Skeletal muscle satellite cell (primary cell): ENCODE data around the gene SPIN3. TPM values are rescaled to one million over a fixed set of nuclear protein-coding genes. Genes with fewer than 3 reads are reported as not detected.
A peak's percentile ranks its signal among the peaks of the same experiment; 100 is the strongest.
"Not testable (repeated sequence)": the region's sequence is repeated elsewhere in the genome, so short reads cannot be mapped to it uniquely, and the experiment has no call there.

Source experiments
- H3K27me3 ChIP-seq: 2 replicates; pipeline ENCODE4 v1.7.0; 2013; ENCODE audit warnings: low read length; ENCODE audit not compliant: control insufficient read depth, insufficient read depth
- H3K36me3 ChIP-seq: 2 replicates; pipeline ENCODE4 v1.7.0; 2013; ENCODE audit warnings: mild to moderate bottlenecking, control low read depth, low read length; ENCODE audit not compliant: insufficient read depth
- H3K4me1 ChIP-seq: 2 replicates; pipeline ENCODE4 v1.7.0; 2013; ENCODE audit warnings: low read length; ENCODE audit not compliant: control insufficient read depth, insufficient read depth
- H3K4me2 ChIP-seq: 2 replicates; pipeline ENCODE4 v1.7.0; 2013; ENCODE audit warnings: mild to moderate bottlenecking, low read length
- H3K4me3 ChIP-seq: 2 replicates; pipeline ENCODE4 v1.7.0; 2013; ENCODE audit warnings: low read length
- H3K9ac ChIP-seq: 2 replicates; pipeline ENCODE4 v1.7.0; 2013; ENCODE audit warnings: mild to moderate bottlenecking, low read depth, low read length, moderate library complexity
- H3K9me3 ChIP-seq: replicated peaks from 2 replicates; pipeline ENCODE4 v1.7.0; 2013; ENCODE audit warnings: mild to moderate bottlenecking, control low read depth, low read length
- total RNA-seq: library from RNA; depleted of rRNA; stranded (reverse); fragments of >200 nt; gene quantifications from 2 replicates; pipeline ENCODE4 v1.2.3, GENCODE V29; 2012; rRNA removed

Gene SPIN3
- 6.3 and 6.6 TPM in 2 replicates for total RNA-seq

DNA sequence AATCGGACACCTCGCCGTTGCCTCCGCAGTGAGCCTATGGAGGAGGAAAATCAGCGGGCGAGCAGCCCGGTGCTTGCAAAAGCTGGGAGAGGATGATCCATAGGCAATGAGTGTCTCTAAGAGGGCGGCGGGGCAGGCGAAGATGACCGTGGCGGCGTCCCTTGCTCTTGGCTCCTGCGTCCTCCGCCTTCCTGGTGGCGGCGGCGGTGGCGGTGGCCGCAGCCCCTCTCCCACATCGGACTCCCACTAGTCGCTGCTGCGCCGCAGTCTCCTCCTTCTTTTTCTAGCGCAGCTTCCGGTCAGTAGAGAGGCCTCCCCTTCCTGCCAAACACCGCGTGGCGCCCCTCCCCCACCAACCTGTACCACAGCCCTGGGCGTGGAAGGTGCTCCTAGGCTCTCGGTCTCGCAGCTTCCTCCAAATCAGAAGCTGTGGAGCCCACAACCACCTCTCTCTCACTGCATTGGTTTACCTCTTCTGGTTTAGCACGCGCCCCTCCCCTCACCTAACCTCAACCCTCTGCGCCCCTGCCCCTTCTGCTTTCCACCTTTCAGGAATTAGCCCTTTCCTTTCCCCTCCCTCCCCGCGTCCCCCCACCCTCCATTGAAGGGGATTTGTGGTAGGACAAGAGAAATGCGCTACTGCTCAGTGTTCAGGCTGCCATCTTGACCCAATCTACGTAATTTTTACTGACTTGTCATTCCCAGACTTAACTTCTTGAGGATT, at the start of gene SPIN3:
Gene SPIN3, minus strand, starts transcription at position 271 of the 724 bp plus-strand sequence. CDS start 594 bp downstream, outside the sequence.
- Histone ChIP-seq H3K9ac (peak within 1 kb of the TSS; percentile 82), H3K9me3 (no peaks in the 10 kb centered on the region), H3K4me3 (peak within 1 kb of the TSS; percentile 81), H3K4me2 (peak within 1 kb of the TSS; percentile 76), H3K4me1 (no peaks in the 10 kb centered on the region), H3K27me3 (peaks cover 4% of the 10 kb centered on the region), H3K36me3 (no peaks in the 10 kb centered on the region)

DNA sequence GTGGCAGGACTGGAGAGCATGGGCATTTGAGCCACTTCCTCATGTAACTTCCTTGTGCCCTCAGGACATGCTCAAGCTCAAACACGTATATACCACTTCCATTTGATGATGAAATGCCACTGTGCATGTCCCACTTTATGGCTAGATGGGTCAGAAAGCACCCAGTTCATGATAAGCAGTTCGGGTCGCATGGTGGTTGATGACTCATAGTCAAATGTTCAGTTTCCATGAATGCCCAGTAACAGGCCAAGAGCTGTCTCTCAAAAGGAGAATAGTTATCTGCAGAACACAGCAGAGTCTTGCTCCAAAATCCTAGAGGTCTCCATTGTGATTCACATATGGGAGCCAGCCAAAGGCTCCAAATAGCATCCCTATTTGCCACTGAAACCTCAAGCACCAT, 48.9 kb upstream of the SPIN3 start:
- no peaks in the 10 kb centered on the region for H3K27me3 ChIP-seq
- H3K4me1 ChIP-seq, result no peaks in the 10 kb centered on the region
- no peaks in the 10 kb centered on the region for H3K36me3 ChIP-seq
- H3K4me3 ChIP-seq, result no peak overlapping the region
- no peaks in the 10 kb centered on the region for H3K9me3 ChIP-seq
- H3K4me2 ChIP-seq, result no peak overlapping the region
- H3K9ac ChIP-seq, result no peak overlapping the region

DNA sequence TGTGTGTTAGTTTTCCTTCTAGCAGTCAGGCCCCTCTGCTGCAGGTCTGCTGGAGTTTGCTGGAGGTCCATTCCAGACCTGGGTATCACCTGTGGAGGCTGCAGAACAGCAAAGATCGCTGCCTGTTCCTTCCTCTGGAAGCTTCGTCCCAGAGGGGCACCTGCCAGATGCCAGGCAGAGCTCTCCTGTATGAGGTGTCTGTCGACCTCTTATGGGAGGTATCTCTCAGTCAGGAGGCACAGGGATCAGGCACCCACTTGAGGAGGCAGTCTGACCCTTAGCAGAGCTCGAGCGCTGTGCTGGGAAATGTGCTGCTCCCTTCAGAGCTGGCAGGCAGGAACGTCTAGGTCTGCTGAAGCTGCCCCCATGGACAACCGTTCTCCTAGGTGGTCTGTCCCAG, 41.9 kb upstream of the SPIN3 start:
- H3K4me1 ChIP-seq, H3K9me3 ChIP-seq, H3K36me3 ChIP-seq, H3K27me3 ChIP-seq, H3K9ac ChIP-seq, H3K4me3 ChIP-seq, H3K4me2 ChIP-seq: not testable (repeated sequence)

DNA sequence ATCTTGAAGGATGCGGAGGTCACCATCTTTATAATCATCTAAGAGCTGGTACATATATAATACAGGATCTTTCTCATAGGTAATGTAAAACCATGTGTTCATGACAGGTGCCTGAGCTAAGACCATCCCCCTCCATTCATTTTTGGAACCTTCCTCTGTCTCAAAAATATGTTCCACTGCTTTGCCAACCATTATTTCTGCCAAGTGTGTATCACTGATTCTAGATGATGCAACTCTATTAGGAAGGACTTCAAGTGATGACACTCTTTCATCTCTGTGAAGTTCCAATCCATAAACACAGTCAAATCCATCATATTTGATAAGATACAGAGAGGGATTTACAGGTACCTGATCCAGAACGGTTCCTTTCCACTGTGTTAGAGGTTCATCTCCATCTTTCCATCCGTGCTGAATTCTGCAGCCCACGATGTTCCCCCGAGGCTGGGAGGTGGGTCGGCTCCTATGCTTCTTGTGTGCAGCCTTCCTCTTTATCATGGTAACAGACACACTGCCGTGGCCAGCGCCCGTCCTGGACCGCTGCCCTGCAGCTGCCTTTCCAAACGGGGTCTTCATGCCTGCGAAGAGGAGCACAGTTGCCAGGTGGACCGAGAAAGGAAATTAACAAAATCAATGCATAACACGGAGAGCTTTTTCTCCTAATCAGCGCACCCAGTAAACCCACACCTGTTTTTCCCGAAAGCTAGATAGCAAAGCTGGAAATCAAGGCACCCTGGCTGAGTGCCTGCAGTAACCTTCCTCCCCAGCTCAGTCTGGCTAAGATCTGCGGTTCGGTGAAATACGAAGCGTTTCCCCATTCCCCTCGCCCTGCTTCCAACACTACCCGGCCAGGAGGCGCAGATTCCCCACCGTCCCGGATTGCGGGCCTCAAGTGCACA, 718 bp downstream of the SPIN3 start:
- Histone ChIP-seq H3K27me3 (no peaks in the 10 kb centered on the region), H3K9ac (peak overlapping the region; percentile 82), H3K4me2 (peak overlapping the region; percentile 76), H3K4me3 (peak overlapping the region; percentile 81), H3K9me3 (no peaks in the 10 kb centered on the region), H3K36me3 (no peaks in the 10 kb centered on the region), H3K4me1 (no peaks in the 10 kb centered on the region)

DNA sequence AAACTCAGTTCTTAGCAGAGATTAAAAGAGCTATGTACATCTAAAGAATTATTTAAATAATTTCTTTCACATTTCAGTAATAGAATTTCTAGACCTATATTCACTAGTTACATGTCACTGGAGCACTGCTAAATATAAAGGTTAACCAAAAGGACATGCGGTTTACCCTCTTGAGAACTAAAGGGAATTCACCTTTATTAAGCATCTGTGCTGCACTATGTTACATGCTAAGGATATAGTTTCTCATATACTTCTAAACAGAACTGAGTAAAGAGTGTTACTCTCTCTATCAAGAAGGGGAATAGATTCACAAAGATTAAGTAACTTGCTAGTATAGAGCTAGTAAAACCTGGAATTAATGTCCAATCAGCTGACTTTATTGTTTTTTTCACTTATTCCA, 7.6 kb downstream of the SPIN3 start:
- H3K36me3 ChIP-seq, result no peaks in the 10 kb centered on the region
- H3K4me3 ChIP-seq, result no peak overlapping the region
- no peaks in the 10 kb centered on the region for H3K27me3 ChIP-seq
- H3K9me3 ChIP-seq, result no peaks in the 10 kb centered on the region
- no peak overlapping the region for H3K4me2 ChIP-seq
- H3K9ac ChIP-seq, result no peak overlapping the region
- H3K4me1 ChIP-seq, result no peaks in the 10 kb centered on the region

DNA sequence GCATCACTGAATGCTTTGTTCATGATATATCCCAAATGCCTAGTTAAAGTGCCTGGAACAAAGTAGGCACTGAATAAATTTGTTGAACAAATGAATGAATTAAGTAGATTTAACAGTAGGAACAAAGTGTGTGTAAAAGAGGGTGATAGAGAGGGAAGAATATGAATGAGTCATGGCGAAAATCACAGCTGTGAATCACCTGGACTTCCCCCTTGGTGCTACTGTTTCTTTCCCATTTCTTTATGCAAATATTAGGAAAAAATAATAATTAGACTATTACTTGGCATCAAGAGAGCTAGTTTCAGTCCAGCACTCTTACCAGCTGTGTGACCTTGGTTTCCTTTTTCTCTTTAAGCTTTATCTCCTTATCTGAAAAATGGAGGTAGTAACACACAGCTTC, 9.2 kb downstream of the SPIN3 start:
- Histone ChIP-seq H3K4me1 (no peaks in the 10 kb centered on the region), H3K27me3 (no peaks in the 10 kb centered on the region), H3K4me2 (no peak overlapping the region), H3K4me3 (no peak overlapping the region), H3K9me3 (no peaks in the 10 kb centered on the region), H3K36me3 (no peaks in the 10 kb centered on the region), H3K9ac (no peak overlapping the region)

DNA sequence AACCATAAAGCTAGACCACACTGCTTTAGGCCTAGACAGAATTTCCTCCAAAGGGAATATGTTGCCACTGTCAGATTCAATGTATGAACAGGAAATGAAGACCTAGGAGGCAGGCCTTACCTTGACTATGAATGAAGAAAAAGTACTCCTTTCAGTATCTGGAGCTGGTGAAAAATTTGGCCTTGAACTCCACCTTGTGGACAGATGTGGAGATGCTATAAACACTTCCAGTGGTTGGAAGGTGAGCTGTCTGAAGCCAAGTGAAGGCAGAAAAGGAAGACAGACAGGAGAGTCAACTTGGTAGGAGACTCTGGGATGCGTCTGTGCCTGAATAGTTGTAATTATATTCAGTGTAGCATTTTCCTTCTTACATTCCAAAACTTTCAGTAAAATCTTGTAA, 17.2 kb downstream of the SPIN3 start:
- Histone ChIP-seq H3K9me3 (no peaks in the 10 kb centered on the region), H3K4me3 (no peak overlapping the region), H3K27me3 (no peaks in the 10 kb centered on the region), H3K36me3 (no peaks in the 10 kb centered on the region), H3K9ac (no peak overlapping the region), H3K4me1 (no peaks in the 10 kb centered on the region), H3K4me2 (no peak overlapping the region)

DNA sequence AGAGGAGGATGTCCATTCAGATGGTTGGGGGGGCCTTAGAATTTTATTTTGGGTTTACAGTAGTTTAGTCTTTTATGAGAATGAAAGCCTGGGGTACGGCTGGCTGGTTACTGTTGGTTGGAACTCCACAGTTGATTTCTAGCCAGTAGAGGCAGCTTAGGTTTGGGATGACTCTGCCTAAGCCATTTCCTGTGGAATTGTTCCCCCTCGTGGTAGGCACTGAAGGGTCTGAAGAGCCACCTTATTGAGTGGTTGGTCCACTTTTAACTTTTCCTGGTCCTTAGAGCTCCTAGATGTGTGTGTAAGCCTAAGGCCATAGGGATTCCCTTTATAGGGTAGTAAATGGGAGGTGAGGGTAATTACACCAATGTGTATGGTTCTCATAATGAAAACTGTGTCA, 19.7 kb downstream of the SPIN3 start:
- H3K4me1 ChIP-seq, result no peaks in the 10 kb centered on the region
- H3K36me3 ChIP-seq, result no peaks in the 10 kb centered on the region
- no peak overlapping the region for H3K9ac ChIP-seq
- H3K4me3 ChIP-seq, result no peak overlapping the region
- H3K27me3 ChIP-seq, result no peaks in the 10 kb centered on the region
- no peak overlapping the region for H3K4me2 ChIP-seq
- no peaks in the 10 kb centered on the region for H3K9me3 ChIP-seq

DNA sequence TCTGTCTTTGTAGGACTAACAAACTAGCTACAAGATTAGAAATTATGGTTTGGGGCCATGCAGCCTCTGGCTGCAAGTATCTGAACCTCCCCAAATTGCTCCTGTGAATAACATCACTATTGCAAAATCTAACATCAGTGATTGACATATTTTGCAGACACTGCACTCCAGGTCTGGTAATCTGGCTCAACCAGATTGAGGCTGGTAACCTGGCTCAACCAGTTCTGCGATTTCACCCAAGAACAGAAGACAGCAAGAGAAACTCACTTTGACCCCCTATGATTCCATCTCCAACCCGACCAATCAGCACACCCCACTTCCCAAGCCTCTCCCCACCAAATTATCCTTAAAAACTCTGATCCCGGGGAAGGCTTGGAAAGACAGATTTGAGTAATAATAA, 20.9 kb downstream of the SPIN3 start:
- no peak overlapping the region for H3K4me3 ChIP-seq
- no peak overlapping the region for H3K4me2 ChIP-seq
- H3K27me3 ChIP-seq, result no peaks in the 10 kb centered on the region
- no peak overlapping the region for H3K9ac ChIP-seq
- H3K36me3 ChIP-seq, result no peaks in the 10 kb centered on the region
- no peaks in the 10 kb centered on the region for H3K4me1 ChIP-seq
- no peaks in the 10 kb centered on the region for H3K9me3 ChIP-seq

DNA sequence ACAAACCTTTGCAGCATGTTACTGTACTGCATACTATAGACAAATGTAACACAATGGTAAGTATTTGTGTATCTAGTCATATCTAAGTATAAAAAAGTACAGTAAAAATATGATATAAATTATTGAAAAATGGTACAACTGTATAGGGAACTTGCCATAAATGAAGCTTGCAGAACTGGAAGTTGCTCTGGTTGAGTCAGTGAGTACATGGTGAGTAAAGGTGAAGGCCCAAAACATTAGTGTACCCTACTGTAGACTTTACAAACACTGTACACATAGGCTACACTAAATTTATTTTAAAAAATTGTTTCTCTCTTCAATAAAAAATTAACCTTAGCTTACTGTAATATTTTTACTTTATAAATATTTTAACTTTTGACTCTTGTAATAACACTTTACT, 25.8 kb downstream of the SPIN3 start:
- no peaks in the 10 kb centered on the region for H3K9me3 ChIP-seq
- H3K4me2 ChIP-seq, result no peak overlapping the region
- H3K4me1 ChIP-seq, result no peaks in the 10 kb centered on the region
- no peaks in the 10 kb centered on the region for H3K36me3 ChIP-seq
- no peaks in the 10 kb centered on the region for H3K27me3 ChIP-seq
- H3K9ac ChIP-seq, result no peak overlapping the region
- no peak overlapping the region for H3K4me3 ChIP-seq

DNA sequence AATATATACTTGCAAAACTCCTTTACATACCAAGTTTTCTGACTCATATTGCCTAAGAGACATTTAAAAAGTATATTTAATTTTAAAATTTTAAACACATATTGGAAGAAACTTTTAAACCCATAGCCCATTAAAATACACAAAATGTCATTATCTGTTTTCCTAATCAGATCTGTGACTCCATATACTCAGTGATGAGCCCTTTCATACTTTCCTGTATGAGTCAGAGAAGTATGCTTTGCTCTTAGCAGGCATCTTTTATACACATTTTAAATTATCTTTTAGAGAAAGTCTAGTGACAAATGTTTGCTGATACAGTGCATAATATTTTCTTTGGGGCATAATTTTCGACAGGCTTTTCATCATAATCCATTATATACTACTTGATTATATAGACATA, 26.4 kb downstream of the SPIN3 start:
- H3K9ac ChIP-seq, result no peak overlapping the region
- no peaks in the 10 kb centered on the region for H3K4me1 ChIP-seq
- no peak overlapping the region for H3K4me3 ChIP-seq
- no peaks in the 10 kb centered on the region for H3K36me3 ChIP-seq
- no peak overlapping the region for H3K4me2 ChIP-seq
- H3K9me3 ChIP-seq, result no peaks in the 10 kb centered on the region
- H3K27me3 ChIP-seq, result no peaks in the 10 kb centered on the region
